ENCODE results near the gene TAF6. TPM values are rescaled to one million over a fixed set of nuclear protein-coding genes. Genes with fewer than 3 reads are reported as not detected.

TAF6 gene
- total RNA-seq, 4 donors from 2014 or later = 36.3 to 107 (median 68.7) TPM

- Histone ChIP-seq H3K9me3 (no peaks in the 10 kb centered on the region), H3K4me3 (no peak overlapping the region), H3K4me1 (peaks cover 0 to 41% (median 24%) of the 10 kb centered on the region in 3 donors), H3K27me3 (no peaks in the 10 kb centered on the region), H3K36me3 (peaks cover 0 to 7% of the 10 kb centered on the region in 2 donors), H3K27ac (no peak overlapping the region)
- 46 to 72% methylated on average over 3 of the region's 3 CpGs for WGBS, 2 donors (ENCODE audit: low coverage in 1 of 2)
- TF ChIP-seq POLR2A (IDR thresholded peaks at IDR 0.05) (no peak), POLR2AphosphoS5 (IDR thresholded peaks at IDR 0.05) (no peak), CTCF (IDR thresholded peaks at IDR 0.05) (no peak), EP300 (IDR thresholded peaks at IDR 0.05) (no peak)
- no peak for ATAC-seq
Measured at GRCh38 chr7:100085515-100085914, 33.6 kb downstream of the TAF6 start.

DNA sequence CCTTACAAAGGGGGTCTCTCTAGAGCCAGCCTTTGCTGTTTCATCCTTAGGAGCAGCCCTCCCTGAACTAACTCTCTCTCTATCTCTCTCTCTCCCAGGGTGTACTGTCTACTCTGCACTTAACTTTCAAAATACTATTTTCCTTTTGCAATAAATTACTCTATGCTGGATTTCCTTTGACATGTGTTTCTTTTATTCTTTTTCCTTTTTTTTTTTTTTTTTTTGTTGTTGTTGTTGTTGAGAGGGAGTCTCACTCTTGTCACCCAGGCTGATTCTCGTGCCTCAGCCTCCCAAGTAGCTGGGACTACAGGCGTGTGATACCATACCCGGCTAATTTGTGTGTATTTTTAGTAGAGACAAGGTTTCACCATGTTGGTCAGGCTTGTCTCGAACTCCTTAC, 36.2 kb downstream of the TAF6 start:
- Histone ChIP-seq H3K27ac (peak overlapping the region in 3 of 4 donors; percentile 84 to 90 (median 88)), H3K4me3 (no peak overlapping the region), H3K9me3 (no peaks in the 10 kb centered on the region), H3K4me1 (peaks cover 0 to 46% (median 26%) of the 10 kb centered on the region in 3 donors), H3K36me3 (peaks cover 0 to 23% of the 10 kb centered on the region in 2 donors), H3K27me3 (no peaks in the 10 kb centered on the region)
- no peak for ATAC-seq
- TF ChIP-seq POLR2A (IDR thresholded peaks at IDR 0.05) (no peak), POLR2AphosphoS5 (IDR thresholded peaks at IDR 0.05) (no peak), CTCF (IDR thresholded peaks at IDR 0.05) (no peak), EP300 (IDR thresholded peaks at IDR 0.05) (no peak)
- 55% methylated on average over 4 of the region's 4 CpGs; no CpG with 5 or more reads in 1 of the 2 donors for WGBS, 2 donors (ENCODE audit: low coverage in 1 of 2)

- no CpG with 5 or more reads among the region's 55 CpGs for WGBS, 2 donors (ENCODE audit: low coverage in 1 of 2)
- TF ChIP-seq CTCF (IDR thresholded peaks at IDR 0.05) (peak in 3 of 4 experiments; percentile 96), EP300 (IDR thresholded peaks at IDR 0.05) (no peak), POLR2AphosphoS5 (IDR thresholded peaks at IDR 0.05) (peak; percentile 86), POLR2A (IDR thresholded peaks at IDR 0.05) (peak; percentile 46 to 70)
- H3K27ac ChIP-seq = peak within 1 kb of the TSS; percentile 41 to 90 (median 86)
- H3K4me1 ChIP-seq = peaks cover 0 to 47% (median 22%) of the 10 kb centered on the region in 3 donors
- H3K27me3 ChIP-seq = no peaks in the 10 kb centered on the region
- H3K9me3 ChIP-seq = no peaks in the 10 kb centered on the region
- ATAC-seq = peak; percentile 100
- peaks cover 0 to 36% of the 10 kb centered on the region in 2 donors for H3K36me3 ChIP-seq
- peak within 1 kb of the TSS; percentile 59 to 76 for H3K4me3 ChIP-seq
Measured at GRCh38 chr7:100081535-100082102, 37.5 kb downstream of the TAF6 start, which contains the start of gene ZNF3. ZNF3 (minus strand) TSS chr7:100081723; CDS start chr7:100077357, 4,366 bp downstream.

GRCh38 chr7:100080907-100081534, 38.1 kb downstream of the TAF6 start:
- Histone ChIP-seq H3K4me3 (peak overlapping the region; percentile 59 to 76), H3K4me1 (peaks cover 0 to 47% (median 22%) of the 10 kb centered on the region in 3 donors), H3K27me3 (no peaks in the 10 kb centered on the region), H3K9me3 (no peaks in the 10 kb centered on the region), H3K36me3 (peaks cover 0 to 42% of the 10 kb centered on the region in 2 donors), H3K27ac (peak overlapping the region; percentile 41 to 90 (median 86))
- 0 to 1% methylated on average over 5 to 10 of the region's 34 CpGs for WGBS, 2 donors (ENCODE audit: low coverage in 1 of 2)
- ATAC-seq = no peak
- TF ChIP-seq POLR2AphosphoS5 (IDR thresholded peaks at IDR 0.05) (no peak), EP300 (IDR thresholded peaks at IDR 0.05) (no peak), CTCF (IDR thresholded peaks at IDR 0.05) (no peak), POLR2A (IDR thresholded peaks at IDR 0.05) (no peak)
